AG04449 (cell line): ENCODE results near the gene FNTB.
A peak's percentile ranks its signal among the peaks of the same experiment; 100 is the strongest.

Experiments used
- CTCF ChIA-PET: fragments of 350-600 bp; formaldehyde crosslinking; extraction: SDS; loops from one replicate; lab custom pipeline; 2021; ENCODE audit warnings: antibody characterized with exemption; lab: Yijun Ruan, JAX
- POLR2A ChIA-PET: fragments of 400-600, 350-600 bp; formaldehyde crosslinking; extraction: SDS; loops from one replicate; lab custom pipeline; 2020; ENCODE audit warnings: antibody characterized with exemption, inconsistent platforms; lab: Yijun Ruan, JAX
- DNase-seq: peaks from one replicate; pipeline ENCODE4 v3.0.0-alpha.2; 2010; ENCODE audit warnings: low read depth, low spot score
- H3K4me3 ChIP-seq: 2 replicates; pipeline ENCODE4 v1.5.1; 2011; ENCODE audit warnings: low read depth, mild to moderate bottlenecking, control low read depth, low read length
- CTCF ChIP-seq: IDR thresholded peaks from one replicate; pipeline ENCODE4 v1.5.1; 2011; ENCODE audit warnings: mild to moderate bottlenecking, moderate library complexity, low read length, control low read depth, inconsistent platforms; ENCODE audit not compliant: insufficient read depth; ENCODE audit errors: missing control alignments

The FNTB gene

GRCh38 chr14:65102441-65103149, 115.9 kb downstream of the FNTB start, which contains the start of gene MAX:
TSS of gene MAX (minus strand) at chr14:65102517. CDS start at chr14:65102339, 178 bp downstream.
- peak; percentile 92 for DNase-seq
- ChIA-PET POLR2A (interaction anchor here (0.8 to 1.0 kb wide), 2 partner anchors 19 to 37 kb away, joined by 3 read pairs; no protein-coding TSS in a partner anchor), CTCF (interaction anchor here (1.0 to 1.5 kb wide), 4 partner anchors 8 to 858 kb away, joined by 3 to 4 read pairs (median 4); no protein-coding TSS in a partner anchor)
- no peak for TF ChIP-seq CTCF
- H3K4me3 ChIP-seq = peak within 1 kb of the TSS; percentile 79

- peak overlapping the region; percentile 79 for H3K4me3 ChIP-seq
Measured at GRCh38 chr14:65103150-65103760, 116.6 kb downstream of the FNTB start.

GRCh38 chr14:65104791-65105190, 118.1 kb downstream of the FNTB start:
- DNase-seq = no peak
- ChIA-PET CTCF (no interaction called here), POLR2A (no interaction called here)
- no peak for TF ChIP-seq CTCF
- no peak overlapping the region for H3K4me3 ChIP-seq

More at GRCh38 chr14:65103150-65103760, 116.6 kb downstream of the FNTB start:
- ChIA-PET CTCF (interaction anchor here (1.0 to 1.5 kb wide), 5 partner anchors 9 to 857 kb away, joined by 3 to 4 read pairs (median 4); no protein-coding TSS in a partner anchor), POLR2A (no interaction called here)
- DNase-seq = no peak
- TF ChIP-seq CTCF = no peak

- POLR2A ChIA-PET = no interaction called here
- TF ChIP-seq CTCF = no peak
- CTCF ChIA-PET = no interaction called here
Measured at GRCh38 chr14:65106316-65106715, 119.6 kb downstream of the FNTB start.

GRCh38 chr14:65106736-65107135, 120.0 kb downstream of the FNTB start:
- H3K4me3 ChIP-seq = no peak overlapping the region
- POLR2A ChIA-PET = no interaction called here
- DNase-seq = no peak
- TF ChIP-seq CTCF = no peak
- CTCF ChIA-PET = no interaction called here

More at GRCh38 chr14:65106316-65106715, 119.6 kb downstream of the FNTB start:
- no peak for DNase-seq
- no peak overlapping the region for H3K4me3 ChIP-seq

- TF ChIP-seq CTCF = no peak
Measured at GRCh38 chr14:65107200-65107599, 120.5 kb downstream of the FNTB start.

More at GRCh38 chr14:65107200-65107599, 120.5 kb downstream of the FNTB start:
- CTCF ChIA-PET = no interaction called here
- H3K4me3 ChIP-seq = no peak overlapping the region
- DNase-seq = no peak
- POLR2A ChIA-PET = no interaction called here
